PC-3 (cell line): ENCODE data around the gene SENP8.

Source experiments
- CTCF ChIP-seq: fragments of 300-600 bp; sonication (generic); conservative IDR thresholded peaks from 2 replicates; pipeline ENCODE4 v1.5.1; 2017; ENCODE audit warnings: antibody characterized with exemption, low read depth, mild to moderate bottlenecking, low read length
- EZH2phosphoT487 ChIP-seq: fragments of 300-600 bp; sonication (generic); IDR thresholded peaks from 2 replicates; pipeline ENCODE4 v1.6.1; 2018; ENCODE audit warnings: mild to moderate bottlenecking, antibody characterized with exemption, low read length, borderline replicate concordance

DNA sequence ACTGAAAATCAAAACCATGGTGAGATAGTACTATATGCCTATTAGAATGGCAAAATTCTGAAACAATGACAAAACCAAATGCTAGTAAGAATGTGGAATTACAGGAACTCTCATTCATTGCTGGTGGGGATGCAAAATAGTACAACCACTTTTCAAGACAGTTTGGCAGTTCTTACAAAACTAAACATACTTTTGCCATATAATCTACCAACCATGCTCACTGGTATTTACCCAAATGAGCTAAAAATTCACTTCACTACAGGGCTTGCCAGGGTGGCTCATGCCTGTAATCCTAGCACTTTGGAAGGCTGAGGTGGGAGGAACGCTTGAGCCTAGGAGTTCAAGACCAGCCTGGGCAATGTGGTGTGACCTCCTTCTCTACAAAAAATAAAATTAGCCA is 40.3 kb upstream of the SENP8 start:
- TF ChIP-seq EZH2phosphoT487 (no peak), CTCF (no peak)
